NCI-H187 (cell line): ENCODE results near the gene PRKN.

ENCODE experiments used
- DNase-seq, 2 experiments: peaks; one replicate each; lab custom pipeline; 2025; lab: John Stamatoyannopoulos, UW

Gene PRKN

GRCh38 chr6:162181741-162182401, 545.7 kb downstream of the PRKN start:
- no peak for DNase-seq

GRCh38 chr6:162181111-162181510, 546.5 kb downstream of the PRKN start:
- no peak for DNase-seq

GRCh38 chr6:162179196-162179951, 548.2 kb downstream of the PRKN start:
- DNase-seq: no peak

- DNase-seq: no peak
Observed at GRCh38 chr6:162178666-162179065, 548.9 kb downstream of the PRKN start.

GRCh38 chr6:162178266-162178665, 549.3 kb downstream of the PRKN start:
- DNase-seq: no peak

GRCh38 chr6:162177746-162178145, 549.8 kb downstream of the PRKN start:
- no peak for DNase-seq

GRCh38 chr6:162173466-162173865, 554.1 kb downstream of the PRKN start:
- DNase-seq: no peak

GRCh38 chr6:162165479-162165878, 562.1 kb downstream of the PRKN start:
- DNase-seq: no peak

- no peak for DNase-seq
Observed at GRCh38 chr6:162157167-162157870, 570.2 kb downstream of the PRKN start.

GRCh38 chr6:162156146-162156545, 571.4 kb downstream of the PRKN start:
- DNase-seq: no peak

- no peak for DNase-seq
Observed at GRCh38 chr6:162154930-162155329, 572.6 kb downstream of the PRKN start.

GRCh38 chr6:162154001-162154400, 573.6 kb downstream of the PRKN start:
- DNase-seq: no peak

GRCh38 chr6:162153120-162153519, 574.4 kb downstream of the PRKN start:
- no peak for DNase-seq

- DNase-seq: no peak
Observed at GRCh38 chr6:162151021-162151665, 576.4 kb downstream of the PRKN start.

GRCh38 chr6:162150295-162150694, 577.3 kb downstream of the PRKN start:
- no peak for DNase-seq

GRCh38 chr6:162149786-162150185, 577.8 kb downstream of the PRKN start:
- no peak for DNase-seq

GRCh38 chr6:162147805-162148204, 579.8 kb downstream of the PRKN start:
- no peak for DNase-seq

- DNase-seq: no peak
Observed at GRCh38 chr6:162147281-162147680, 580.3 kb downstream of the PRKN start.

- no peak for DNase-seq
Observed at GRCh38 chr6:162140251-162140852, 587.2 kb downstream of the PRKN start.

- DNase-seq: no peak
Observed at GRCh38 chr6:162125659-162126058, 601.9 kb downstream of the PRKN start.

GRCh38 chr6:162124710-162125435, 602.7 kb downstream of the PRKN start:
- DNase-seq: no peak
